Natural killer cell (primary cell): Measurements from ENCODE around the gene OGFR. TPM values are rescaled to one million over a fixed set of nuclear protein-coding genes. Genes with fewer than 3 reads are reported as not detected.
A peak's percentile ranks its signal among the peaks of the same experiment; 100 is the strongest.

Experiments used
- ATAC-seq, 3 donors: fragments of 150-1000 bp in 2 of 3; fragments of 200-7000 bp in 1 of 3; cut with Tn5 transposase; 1 replicate in 1 of 3; 2 replicates in 2 of 3; pipeline ENCODE4 v1.10.0; 2021; ENCODE audit warnings: mild to moderate bottlenecking in 2 of 3, moderate library complexity in 2 of 3
- DNase-seq, 2 donors: peaks; one replicate each; pipeline versions ENCODE4 v3.0.0 to v3.0.0-alpha.2; 2013 to 2021; ENCODE audit warnings: mixed read lengths in 1 of 2
- H3K27ac ChIP-seq: one replicate; pipeline ENCODE4 v1.5.1; 2013; ENCODE audit warnings: mild to moderate bottlenecking, low read length
- H3K27me3 ChIP-seq: one replicate; pipeline ENCODE4 v1.6.1; 2013; ENCODE audit warnings: low read length; ENCODE audit not compliant: control insufficient read depth, insufficient read depth
- H3K36me3 ChIP-seq: one replicate; pipeline ENCODE4 v1.6.1; 2013; ENCODE audit warnings: low read length; ENCODE audit not compliant: control insufficient read depth, insufficient read depth
- H3K4me1 ChIP-seq: one replicate; pipeline ENCODE4 v1.6.1; 2013; ENCODE audit warnings: low read length; ENCODE audit not compliant: control insufficient read depth, insufficient read depth
- H3K4me3 ChIP-seq: one replicate; pipeline ENCODE4 v1.5.1; 2013; ENCODE audit warnings: low read length
- H3K9me3 ChIP-seq: one replicate; pipeline ENCODE4 v1.6.1; 2013; ENCODE audit warnings: low read length; ENCODE audit not compliant: control insufficient read depth, insufficient read depth
- H3K27ac Mint-ChIP-seq, 2 donors: one replicate each; pipeline ENCODE4 v1.8.0; 2022; ENCODE audit warnings: mild to moderate bottlenecking in 2 of 2, mixed read lengths in 2 of 2, moderate library complexity in 1 of 2
- H3K27me3 Mint-ChIP-seq, 2 donors: one replicate each; pipeline ENCODE4 v1.8.0; 2022; ENCODE audit warnings: low read depth in 2 of 2, mixed read lengths in 2 of 2
- H3K36me3 Mint-ChIP-seq: one replicate; pipeline ENCODE4 v1.8.0; 2022; ENCODE audit warnings: mixed read lengths
- H3K4me1 Mint-ChIP-seq, 2 donors: one replicate each; pipeline ENCODE4 v1.8.0; 2022; ENCODE audit warnings: mixed read lengths in 2 of 2
- H3K4me3 Mint-ChIP-seq: one replicate; pipeline ENCODE4 v1.8.0; 2022; ENCODE audit warnings: mild to moderate bottlenecking, moderate library complexity, mixed read lengths
- H3K9me3 Mint-ChIP-seq, 2 donors: one replicate each; pipeline ENCODE4 v1.8.0; 2022; ENCODE audit warnings: mixed read lengths in 2 of 2
- CTCF ChIP-seq: fragments of 200-600 bp; IDR thresholded peaks from one replicate; pipeline ENCODE4 v1.8.0; 2022; ENCODE audit warnings: antibody characterized with exemption
- WGBS: methylation state at CpG from one replicate; pipeline ENCODE4 v1.1.7; 2013; ENCODE audit warnings: missing lambda C conversion rate; ENCODE audit not compliant: insufficient coverage; 5-methylcytosine and 5-hydroxymethylcytosine counted together
- intact Hi-C: fragments of 100-400 bp; cut with micrococcal nuclease; formaldehyde crosslinking; loops from one replicate; pipeline ENCODE4 v1.14.2; 2022
- total RNA-seq, 4 donors: library from RNA; stranded (reverse); fragments of 120-200 nt in 1 of 4; gene quantifications; one replicate each; pipeline versions ENCODE4 v1.2.3 to v1.2.4, GENCODE V29; 2013 to 2022

The OGFR gene
- total RNA-seq, 3 donors from 2014 or later (not counting 1 experiment from before 2014, with no cell fraction given): 71.0 to 84.0 (median 83.0) TPM

GRCh38 chr20:62788607-62789006 lies 16.0 kb upstream of the OGFR start:
- TF ChIP-seq CTCF: no peak
- H3K27ac Mint-ChIP-seq: no peak overlapping the region

GRCh38 chr20:62790075-62790474 lies 14.6 kb upstream of the OGFR start:
- Histone ChIP-seq H3K36me3 (no peaks in the 10 kb centered on the region), H3K4me3 (no peak overlapping the region), H3K27ac (no peak overlapping the region), H3K27me3 (no peaks in the 10 kb centered on the region), H3K4me1 (peaks cover 23% of the 10 kb centered on the region), H3K9me3 (no peaks in the 10 kb centered on the region)
- DNase-seq: no peak
- WGBS: 93% methylated on average over 11 of the region's 12 CpGs
- H3K36me3 Mint-ChIP-seq: no peaks in the 10 kb centered on the region
- H3K27me3 Mint-ChIP-seq: no peaks in the 10 kb centered on the region
- no peak for ATAC-seq
- TF ChIP-seq CTCF: no peak
- intact Hi-C loops: loop anchor here (5.0 kb wide), 4 partner anchors 123 to 488 kb away; partner anchors contain the start of gene ADRM1
- H3K4me1 Mint-ChIP-seq: peaks cover 11 to 32% of the 10 kb centered on the region in 2 donors
- no peaks in the 10 kb centered on the region for H3K9me3 Mint-ChIP-seq
- no peak overlapping the region for H3K27ac Mint-ChIP-seq
- H3K4me3 Mint-ChIP-seq: no peak overlapping the region

More at GRCh38 chr20:62788607-62789006, 16.0 kb upstream of the OGFR start:
- Histone ChIP-seq H3K4me3 (no peak overlapping the region), H3K9me3 (no peaks in the 10 kb centered on the region), H3K27me3 (no peaks in the 10 kb centered on the region), H3K4me1 (peaks cover 11% of the 10 kb centered on the region), H3K27ac (no peak overlapping the region), H3K36me3 (no peaks in the 10 kb centered on the region)
- Mint-ChIP-seq H3K27me3 (no peaks in the 10 kb centered on the region), H3K4me1 (peaks cover 11 to 17% of the 10 kb centered on the region in 2 donors), H3K36me3 (no peaks in the 10 kb centered on the region), H3K4me3 (no peak overlapping the region), H3K9me3 (no peaks in the 10 kb centered on the region)
- ATAC-seq (no peak), DNase-seq (no peak)
- intact Hi-C loops: no loop called here
- WGBS: 87% methylated on average over 15 of the region's 15 CpGs

GRCh38 chr20:62791301-62792181 lies 13.1 kb upstream of the OGFR start:
- peak overlapping the region; percentile 70 to 80 for H3K27ac Mint-ChIP-seq
- H3K4me1 Mint-ChIP-seq: peaks cover 22 to 44% of the 10 kb centered on the region in 2 donors
- peak; percentile 70 for TF ChIP-seq CTCF
- peak overlapping the region; percentile 69 for H3K4me3 Mint-ChIP-seq
- no peaks in the 10 kb centered on the region for H3K9me3 ChIP-seq
- H3K27ac ChIP-seq: no peak overlapping the region
- H3K36me3 Mint-ChIP-seq: no peaks in the 10 kb centered on the region
- no peaks in the 10 kb centered on the region for H3K27me3 ChIP-seq
- whole genome bisulfite sequencing: 47% methylated on average over 22 of the region's 23 CpGs
- ATAC-seq: no peak
- peaks cover 31% of the 10 kb centered on the region for H3K4me1 ChIP-seq
- no peaks in the 10 kb centered on the region for H3K27me3 Mint-ChIP-seq
- H3K4me3 ChIP-seq: no peak overlapping the region
- no peaks in the 10 kb centered on the region for H3K9me3 Mint-ChIP-seq
- peak; percentile 45 to 83 for DNase-seq
- H3K36me3 ChIP-seq: no peaks in the 10 kb centered on the region
- intact Hi-C loops: loop anchor here (5.0 kb wide), 4 partner anchors 124 to 489 kb away; partner anchors contain the start of gene ADRM1
